HG03060 (cell line): Measurements from ENCODE around the gene DACT2.
"Not testable (repeated sequence)": the region's sequence is repeated elsewhere in the genome, so short reads cannot be mapped to it uniquely, and the experiment has no call there.

Experiments used
- ATAC-seq: cut with Tn5 transposase; IDR thresholded peaks from one replicate; pipeline ENCODE4 v1.9.1; 2021; ENCODE audit warnings: low read depth, moderate number of reproducible peaks; ENCODE audit not compliant: unreplicated experiment

DACT2 gene

GRCh38 chr6:168285456-168285855 is 34.1 kb downstream of the DACT2 start:
- no peak for ATAC-seq

GRCh38 chr6:168284187-168284586 is 35.4 kb downstream of the DACT2 start:
- no peak for ATAC-seq

GRCh38 chr6:168283686-168284025 is 35.9 kb downstream of the DACT2 start:
- no peak for ATAC-seq

- ATAC-seq = no peak
Observed at GRCh38 chr6:168282985-168283685, 36.4 kb downstream of the DACT2 start.

GRCh38 chr6:168281826-168282225 is 37.8 kb downstream of the DACT2 start:
- ATAC-seq = no peak

GRCh38 chr6:168281314-168281713 is 38.3 kb downstream of the DACT2 start:
- not testable (repeated sequence) for ATAC-seq

GRCh38 chr6:168280899-168281245 is 38.7 kb downstream of the DACT2 start:
- no peak for ATAC-seq

- no peak for ATAC-seq
Observed at GRCh38 chr6:168280020-168280898, 39.3 kb downstream of the DACT2 start.

- no peak for ATAC-seq
Observed at GRCh38 chr6:168279403-168279935, 40.1 kb downstream of the DACT2 start.

- ATAC-seq = no peak
Observed at GRCh38 chr6:168278904-168279303, 40.7 kb downstream of the DACT2 start.

GRCh38 chr6:168277274-168277669 is 42.3 kb downstream of the DACT2 start:
- no peak for ATAC-seq

- ATAC-seq = no peak
Observed at GRCh38 chr6:168276576-168277273, 42.9 kb downstream of the DACT2 start.

GRCh38 chr6:168275168-168275567 is 44.4 kb downstream of the DACT2 start:
- no peak for ATAC-seq

GRCh38 chr6:168274037-168274952 is 45.3 kb downstream of the DACT2 start:
- ATAC-seq = no peak

- ATAC-seq = no peak
Observed at GRCh38 chr6:168273441-168274036, 46.0 kb downstream of the DACT2 start.

GRCh38 chr6:168272415-168273325 is 46.9 kb downstream of the DACT2 start:
- no peak for ATAC-seq

GRCh38 chr6:168270274-168271172 is 49.1 kb downstream of the DACT2 start:
- ATAC-seq = no peak
